KMS-11 (cell line): Measurements from ENCODE around the gene NT5DC1.

Experiments used
- H2AFZ ChIP-seq: fragments of 200-600 bp; sonication (generic); 2 replicates; pipeline ENCODE4 v1.6.1; 2016; ENCODE audit warnings: antibody characterized with exemption, mixed run types, low read depth
- H3K27ac ChIP-seq: fragments of 200-600 bp; sonication (generic); 2 replicates; pipeline ENCODE4 v1.6.1; 2016; ENCODE audit warnings: mild to moderate bottlenecking, mixed run types
- H3K27me3 ChIP-seq: fragments of 200-600 bp; sonication (generic); 2 replicates; pipeline ENCODE4 v1.6.1; 2017; ENCODE audit warnings: mild to moderate bottlenecking, low read depth, mixed run types, moderate library complexity; ENCODE audit not compliant: insufficient read depth
- H3K36me3 ChIP-seq: fragments of 200-600 bp; sonication (generic); 2 replicates; pipeline ENCODE4 v1.6.1; 2017; ENCODE audit warnings: mild to moderate bottlenecking, mixed run types; ENCODE audit not compliant: insufficient read depth
- H3K4me1 ChIP-seq: fragments of 200-600 bp; sonication (generic); 2 replicates; pipeline ENCODE4 v1.6.1; 2016; ENCODE audit warnings: mild to moderate bottlenecking, low read depth, mixed run types; ENCODE audit not compliant: poor library complexity, severe bottlenecking
- H3K4me2 ChIP-seq: fragments of 200-600 bp; sonication (generic); 2 replicates; pipeline ENCODE4 v1.7.0; 2016; ENCODE audit warnings: mild to moderate bottlenecking, mixed run types
- H3K4me3 ChIP-seq: fragments of 200-600 bp; sonication (generic); IDR thresholded peaks from 2 replicates; pipeline ENCODE4 v1.6.1; 2017; ENCODE audit warnings: low read depth, low read length, mixed read lengths; ENCODE audit not compliant: insufficient read depth
- H3K79me2 ChIP-seq: fragments of 200-600 bp; sonication (generic); 2 replicates; pipeline ENCODE4 v1.6.1; 2016; ENCODE audit warnings: low read depth, mixed run types; ENCODE audit not compliant: insufficient read depth
- H3K9ac ChIP-seq: fragments of 200-600 bp; sonication (generic); 2 replicates; pipeline ENCODE4 v1.6.1; 2016; ENCODE audit warnings: mild to moderate bottlenecking, mixed run types
- H4K20me1 ChIP-seq: fragments of 200-600 bp; sonication (generic); 2 replicates; pipeline ENCODE4 v1.6.1; 2016; ENCODE audit warnings: mild to moderate bottlenecking, mixed run types; ENCODE audit not compliant: insufficient read depth
- CTCF ChIP-seq: fragments of 200-600 bp; sonication (generic); conservative IDR thresholded peaks from 2 replicates; pipeline ENCODE4 v1.6.1; 2017; ENCODE audit warnings: low read depth, mild to moderate bottlenecking, antibody characterized with exemption, low read length, moderate library complexity, mixed read lengths

The NT5DC1 gene

DNA sequence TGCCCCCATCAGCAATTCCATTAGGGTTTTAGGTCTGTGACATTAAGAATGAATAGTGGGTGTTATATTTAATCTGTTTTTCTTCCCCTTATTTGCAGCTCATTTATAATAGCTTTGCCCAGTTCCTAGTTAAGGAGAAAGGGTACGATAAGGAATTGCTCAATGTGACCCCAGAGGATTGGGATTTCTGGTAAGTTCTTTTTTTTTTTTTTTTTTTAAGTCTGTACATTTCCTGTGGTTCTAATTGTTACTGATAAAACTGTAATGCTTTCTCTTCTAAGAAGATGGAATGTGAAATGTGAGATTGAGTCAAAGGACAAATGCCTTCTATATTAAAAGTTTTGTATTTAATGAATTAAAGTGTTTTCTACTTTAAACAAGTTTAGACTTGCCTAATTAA is 5.5 kb downstream of the NT5DC1 start:
- Histone ChIP-seq H3K4me2 (no peak overlapping the region), H4K20me1 (no peaks in the 10 kb centered on the region), H2AFZ (no peak overlapping the region), H3K36me3 (no peaks in the 10 kb centered on the region), H3K27ac (no peak overlapping the region), H3K27me3 (no peaks in the 10 kb centered on the region), H3K4me1 (peaks cover 7% of the 10 kb centered on the region), H3K4me3 (no peak overlapping the region), H3K79me2 (no peaks in the 10 kb centered on the region), H3K9ac (no peak overlapping the region)
- no peak for TF ChIP-seq CTCF

DNA sequence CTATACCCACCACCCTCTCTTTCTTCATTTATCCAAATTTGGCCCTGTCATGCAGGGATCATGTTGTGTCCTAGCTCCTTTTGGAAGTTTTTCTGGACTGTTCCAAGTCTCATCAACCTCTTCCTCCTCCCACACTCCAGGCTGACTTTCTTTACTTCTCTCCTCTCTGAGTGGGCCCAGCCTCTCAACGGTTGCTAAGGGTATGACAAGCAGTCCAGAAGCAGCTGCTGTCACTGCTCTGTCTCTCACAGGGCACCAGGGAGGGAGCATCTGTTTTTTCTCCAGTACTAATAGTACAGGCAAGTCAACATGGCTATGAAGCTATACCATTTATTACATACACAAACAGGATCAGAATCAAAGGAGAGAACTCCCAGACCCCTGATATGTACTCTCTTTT is 8.2 kb downstream of the NT5DC1 start:
- TF ChIP-seq CTCF: no peak
- H2AFZ ChIP-seq: no peak overlapping the region
- no peaks in the 10 kb centered on the region for H3K36me3 ChIP-seq
- no peak overlapping the region for H3K9ac ChIP-seq
- no peak overlapping the region for H3K27ac ChIP-seq
- H3K79me2 ChIP-seq: no peaks in the 10 kb centered on the region
- no peaks in the 10 kb centered on the region for H4K20me1 ChIP-seq
- H3K4me2 ChIP-seq: no peak overlapping the region
- no peaks in the 10 kb centered on the region for H3K27me3 ChIP-seq
- no peaks in the 10 kb centered on the region for H3K4me1 ChIP-seq
- H3K4me3 ChIP-seq: no peak overlapping the region

GRCh38 chr6:116111552-116112528 is 11.2 kb downstream of the NT5DC1 start:
- Histone ChIP-seq H3K27ac (no peak overlapping the region), H4K20me1 (no peaks in the 10 kb centered on the region), H3K4me3 (no peak overlapping the region), H3K27me3 (no peaks in the 10 kb centered on the region), H3K4me1 (no peaks in the 10 kb centered on the region), H3K4me2 (no peak overlapping the region), H2AFZ (no peak overlapping the region), H3K36me3 (no peaks in the 10 kb centered on the region), H3K9ac (no peak overlapping the region), H3K79me2 (no peaks in the 10 kb centered on the region)
- TF ChIP-seq CTCF: peak; percentile 58; the same call in 1 of the 2 replicates

DNA sequence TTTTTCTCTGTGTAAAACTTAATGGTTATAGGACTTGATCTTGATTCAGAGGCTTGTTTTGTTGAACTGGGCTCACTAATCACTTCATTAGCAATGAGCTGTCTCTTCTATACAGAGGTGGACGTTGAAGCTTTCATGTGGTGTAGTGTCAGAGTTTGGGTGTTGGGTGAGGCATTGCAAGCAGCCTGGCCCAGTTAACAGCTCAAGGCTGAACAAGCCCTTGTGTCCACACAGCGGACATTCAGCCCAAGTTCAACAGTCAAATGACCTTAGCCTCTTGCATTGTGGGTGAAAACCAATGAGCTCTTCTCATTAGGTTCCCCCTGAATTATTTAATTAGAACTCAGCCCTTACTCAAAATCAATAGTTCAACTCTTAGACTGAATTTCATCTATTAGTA is 12.7 kb downstream of the NT5DC1 start:
- no peak overlapping the region for H3K4me2 ChIP-seq
- no peaks in the 10 kb centered on the region for H3K4me1 ChIP-seq
- H3K27me3 ChIP-seq: no peaks in the 10 kb centered on the region
- no peak for TF ChIP-seq CTCF
- no peak overlapping the region for H3K27ac ChIP-seq
- no peaks in the 10 kb centered on the region for H4K20me1 ChIP-seq
- H3K79me2 ChIP-seq: no peaks in the 10 kb centered on the region
- H3K4me3 ChIP-seq: no peak overlapping the region
- H2AFZ ChIP-seq: no peak overlapping the region
- no peaks in the 10 kb centered on the region for H3K36me3 ChIP-seq
- no peak overlapping the region for H3K9ac ChIP-seq
